ENCODE data around the gene PHF2. TPM values are rescaled to one million over a fixed set of nuclear protein-coding genes. Genes with fewer than 3 reads are reported as not detected.

The PHF2 gene
- total and polyA plus RNA-seq, 4 experiments from 2014 or later, result 0.48 to 41.2 (median 21.0) TPM

DNA sequence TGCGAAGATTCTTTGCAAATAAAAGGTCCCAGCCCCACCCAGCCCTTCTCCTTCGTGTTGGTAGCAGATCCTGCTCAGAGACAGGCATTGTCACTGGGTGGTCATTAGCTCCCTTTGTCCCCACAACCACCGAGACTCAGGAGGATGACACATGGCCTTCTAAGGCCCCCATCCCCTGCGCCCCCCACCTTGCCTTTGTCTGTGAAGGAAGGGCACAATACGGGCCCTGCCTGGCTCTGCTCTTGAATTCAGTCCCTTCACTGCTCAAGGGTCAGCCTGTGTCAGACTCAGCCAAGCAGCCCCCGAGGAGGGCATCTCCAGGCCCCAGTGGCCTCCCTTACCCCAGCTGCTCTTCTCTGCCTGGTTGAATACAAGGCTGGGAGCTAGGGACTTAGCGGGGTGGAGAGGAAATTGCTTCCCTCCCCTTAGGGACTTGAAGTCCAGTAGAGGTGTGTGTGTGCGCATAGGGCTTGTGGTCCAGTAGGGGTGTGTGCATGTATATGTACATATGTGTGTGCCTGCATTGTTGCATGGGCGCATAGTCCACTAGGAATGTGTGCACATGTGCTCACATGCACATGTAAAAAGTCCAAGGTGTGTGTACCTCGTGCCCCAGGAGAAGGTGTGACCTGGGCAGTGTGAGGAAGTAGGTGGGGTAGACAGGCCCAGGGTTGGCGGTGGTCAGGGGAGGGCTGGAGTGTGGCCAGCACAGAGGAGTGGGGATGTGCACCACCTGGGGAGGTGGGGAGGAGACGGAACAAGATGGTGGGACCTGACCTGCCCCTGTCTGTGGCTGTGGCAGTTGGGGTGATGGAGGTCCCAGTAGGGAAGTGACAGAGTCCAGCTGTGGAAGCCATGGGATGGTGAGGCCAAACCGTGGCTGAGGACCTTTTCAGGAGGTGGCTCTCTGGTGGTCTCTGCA is 59.1 kb downstream of the PHF2 start:
- no peak for DNase-seq
- POLR2A ChIA-PET (ENCODE audit: partially characterized antibody), result no interaction called here
- H3K4me1 ChIP-seq (ENCODE audit: insufficient read depth, low read length), result no peaks in the 10 kb centered on the region
- peak overlapping the region in 1 of 7 donors; percentile 64 for H3K27ac Mint-ChIP-seq
- CTCF ChIA-PET (ENCODE audit: partially characterized antibody), result no interaction called here
- H3K4me3 Mint-ChIP-seq, result no peak overlapping the region
- no peaks in the 10 kb centered on the region for H3K27me3 Mint-ChIP-seq
- H3K36me3 Mint-ChIP-seq, result peaks cover 56 to 78% of the 10 kb centered on the region in 2 donors
- H3K4me1 Mint-ChIP-seq, result peaks cover 0 to 8% (median 2%) of the 10 kb centered on the region in 4 donors
- no peak overlapping the region for H3K27ac ChIP-seq (ENCODE audit: low read depth, low read length)
- no peak overlapping the region for H3K4me3 ChIP-seq (ENCODE audit: low read length in 2 of 2)
- peaks cover 7 to 21% (median 11%) of the 10 kb centered on the region in 8 donors for H3K9me3 Mint-ChIP-seq
- H3K9me3 ChIP-seq (ENCODE audit: control insufficient read depth in 1 of 2, low read length in 2 of 2), result no peaks in the 10 kb centered on the region
- H3K36me3 ChIP-seq (ENCODE audit: insufficient read depth, low read length), result peaks cover 23% of the 10 kb centered on the region
- no peaks in the 10 kb centered on the region for H3K27me3 ChIP-seq (ENCODE audit: insufficient read depth, low read length)
- intact Hi-C loops (cut with micrococcal nuclease), result no loop called here

DNA sequence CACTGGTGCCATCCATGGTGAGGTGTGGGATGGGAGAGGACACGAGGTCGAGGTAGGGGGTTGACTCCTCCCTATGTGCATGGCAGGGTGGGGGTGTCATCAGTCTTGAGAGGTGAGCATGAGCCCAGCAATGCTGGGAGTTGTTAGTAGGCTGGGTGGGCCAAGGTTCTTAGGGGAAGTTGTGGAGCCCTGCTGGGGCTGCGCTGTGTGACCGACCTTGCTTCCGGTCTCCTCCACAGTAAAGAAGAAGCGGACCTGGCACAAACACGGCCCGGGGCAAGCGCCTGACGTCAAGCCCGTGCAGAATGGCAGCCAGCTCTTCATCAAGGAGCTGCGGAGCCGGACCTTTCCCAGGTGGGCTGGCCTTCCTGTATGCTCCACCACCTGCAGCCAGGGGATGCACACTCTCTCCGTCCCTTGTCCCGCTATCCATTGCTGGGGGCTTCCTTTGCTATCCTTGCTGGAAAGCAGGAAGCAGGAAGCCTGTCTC is 59.8 kb downstream of the PHF2 start:
- Mint-ChIP-seq H3K4me1 (peaks cover 0 to 8% (median 2%) of the 10 kb centered on the region in 4 donors), H3K9me3 (peaks cover 7 to 21% (median 11%) of the 10 kb centered on the region in 8 donors), H3K27ac (peak overlapping the region in 1 of 7 donors; percentile 63), H3K36me3 (peaks cover 58 to 78% of the 10 kb centered on the region in 2 donors), H3K4me3 (no peak overlapping the region), H3K27me3 (no peaks in the 10 kb centered on the region)
- peaks cover 23% of the 10 kb centered on the region for H3K36me3 ChIP-seq (ENCODE audit: insufficient read depth, low read length)
- H3K4me3 ChIP-seq (ENCODE audit: low read length in 2 of 2), result no peak overlapping the region
- ChIA-PET POLR2A (ENCODE audit: partially characterized antibody) (no interaction called here), CTCF (ENCODE audit: partially characterized antibody) (no interaction called here)
- DNase-seq, result no peak
- no peak overlapping the region for H3K27ac ChIP-seq (ENCODE audit: low read depth, low read length)
- intact Hi-C loops (cut with micrococcal nuclease), result no loop called here
- H3K4me1 ChIP-seq (ENCODE audit: insufficient read depth, low read length), result no peaks in the 10 kb centered on the region
- H3K9me3 ChIP-seq (ENCODE audit: control insufficient read depth in 1 of 2, low read length in 2 of 2), result no peaks in the 10 kb centered on the region
- H3K27me3 ChIP-seq (ENCODE audit: insufficient read depth, low read length), result no peaks in the 10 kb centered on the region

GRCh38 chr9:93636667-93637066 is 60.3 kb downstream of the PHF2 start:
- Histone ChIP-seq H3K36me3 (ENCODE audit: insufficient read depth, low read length) (peaks cover 23% of the 10 kb centered on the region), H3K4me1 (ENCODE audit: insufficient read depth, low read length) (no peaks in the 10 kb centered on the region), H3K4me3 (ENCODE audit: low read length in 2 of 2) (no peak overlapping the region), H3K27me3 (ENCODE audit: insufficient read depth, low read length) (no peaks in the 10 kb centered on the region), H3K9me3 (ENCODE audit: control insufficient read depth in 1 of 2, low read length in 2 of 2) (no peaks in the 10 kb centered on the region), H3K27ac (ENCODE audit: low read depth, low read length) (no peak overlapping the region)
- ChIA-PET POLR2A (ENCODE audit: partially characterized antibody) (no interaction called here), CTCF (ENCODE audit: partially characterized antibody) (no interaction called here)
- Mint-ChIP-seq H3K27me3 (no peaks in the 10 kb centered on the region), H3K9me3 (peaks cover 7 to 21% (median 11%) of the 10 kb centered on the region in 8 donors), H3K36me3 (peaks cover 57 to 78% of the 10 kb centered on the region in 2 donors), H3K27ac (peak overlapping the region in 1 of 7 donors; percentile 63), H3K4me1 (peaks cover 0 to 8% (median 2%) of the 10 kb centered on the region in 4 donors), H3K4me3 (no peak overlapping the region)
- DNase-seq, result no peak
- intact Hi-C loops (cut with micrococcal nuclease), result no loop called here

DNA sequence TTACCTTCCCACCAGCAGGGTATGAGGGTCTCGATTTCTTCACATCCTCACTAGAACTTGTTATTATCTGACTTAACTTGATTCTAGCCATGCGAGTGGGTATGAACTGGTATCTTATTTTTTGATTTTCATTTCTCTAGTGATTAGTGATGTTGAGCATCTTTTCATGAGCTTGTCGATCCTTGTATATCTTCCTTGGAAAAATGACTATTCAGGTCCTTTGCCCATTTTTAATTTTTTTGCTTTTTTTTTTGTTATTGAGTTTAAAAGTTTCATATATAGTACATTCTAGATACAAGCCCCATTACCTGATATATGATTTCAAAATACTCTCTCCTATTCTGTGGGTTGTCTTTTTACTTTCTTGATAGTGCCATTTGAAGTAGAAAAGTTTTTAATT is 61.5 kb downstream of the PHF2 start:
- Mint-ChIP-seq H3K27ac (no peak overlapping the region), H3K4me1 (peaks cover 0 to 8% (median 2%) of the 10 kb centered on the region in 4 donors), H3K9me3 (peaks cover 7 to 21% (median 11%) of the 10 kb centered on the region in 8 donors), H3K4me3 (no peak overlapping the region), H3K27me3 (no peaks in the 10 kb centered on the region), H3K36me3 (peaks cover 51 to 78% of the 10 kb centered on the region in 2 donors)
- no peaks in the 10 kb centered on the region for H3K4me1 ChIP-seq (ENCODE audit: insufficient read depth, low read length)
- no peak for DNase-seq
- POLR2A ChIA-PET (ENCODE audit: partially characterized antibody), result no interaction called here
- H3K27ac ChIP-seq (ENCODE audit: low read depth, low read length), result no peak overlapping the region
- peaks cover 23% of the 10 kb centered on the region for H3K36me3 ChIP-seq (ENCODE audit: insufficient read depth, low read length)
- no peaks in the 10 kb centered on the region for H3K9me3 ChIP-seq (ENCODE audit: control insufficient read depth in 1 of 2, low read length in 2 of 2)
- intact Hi-C loops (cut with micrococcal nuclease), result no loop called here
- H3K27me3 ChIP-seq (ENCODE audit: insufficient read depth, low read length), result no peaks in the 10 kb centered on the region
- no peak overlapping the region for H3K4me3 ChIP-seq (ENCODE audit: low read length in 2 of 2)
- CTCF ChIA-PET (ENCODE audit: partially characterized antibody), result no interaction called here

- H3K4me1 ChIP-seq (ENCODE audit: insufficient read depth, low read length), result no peaks in the 10 kb centered on the region
- no peaks in the 10 kb centered on the region for H3K27me3 Mint-ChIP-seq
- no peak overlapping the region for H3K27ac Mint-ChIP-seq
- H3K27me3 ChIP-seq (ENCODE audit: insufficient read depth, low read length), result no peaks in the 10 kb centered on the region
- DNase-seq, result no peak
- ChIA-PET POLR2A (ENCODE audit: partially characterized antibody) (no interaction called here), CTCF (ENCODE audit: partially characterized antibody) (no interaction called here)
- peaks cover 13% of the 10 kb centered on the region for H3K36me3 ChIP-seq (ENCODE audit: insufficient read depth, low read length)
- H3K27ac ChIP-seq (ENCODE audit: low read depth, low read length), result no peak overlapping the region
- no peaks in the 10 kb centered on the region for H3K9me3 ChIP-seq (ENCODE audit: control insufficient read depth in 1 of 2, low read length in 2 of 2)
- H3K4me3 Mint-ChIP-seq, result no peak overlapping the region
- H3K4me3 ChIP-seq (ENCODE audit: low read length in 2 of 2), result no peak overlapping the region
- peaks cover 0 to 8% (median 2%) of the 10 kb centered on the region in 4 donors for H3K4me1 Mint-ChIP-seq
- intact Hi-C loops (cut with micrococcal nuclease), result no loop called here
- H3K9me3 Mint-ChIP-seq, result peaks cover 7 to 21% (median 11%) of the 10 kb centered on the region in 8 donors
- peaks cover 64 to 83% of the 10 kb centered on the region in 2 donors for H3K36me3 Mint-ChIP-seq
Observed at GRCh38 chr9:93640027-93640426, 63.6 kb downstream of the PHF2 start.

DNA sequence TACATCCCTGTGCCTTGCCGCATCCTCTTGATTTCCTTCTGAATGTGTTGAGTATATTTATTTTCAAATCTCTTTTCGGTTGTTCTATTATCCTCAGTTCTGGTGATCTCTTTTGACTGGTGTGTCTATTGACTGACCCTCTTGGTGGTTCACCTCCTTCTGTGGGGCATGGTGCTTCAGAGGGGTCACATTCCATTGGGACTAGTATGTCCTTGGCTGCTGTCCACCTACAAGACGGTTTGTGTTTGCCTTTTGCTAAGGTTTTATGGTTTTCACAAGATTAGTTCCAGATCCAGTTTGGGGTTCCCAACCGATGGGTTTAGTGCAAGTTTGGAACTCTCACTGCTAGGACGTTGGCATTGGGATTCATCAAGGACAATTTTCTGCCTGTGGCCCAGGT is 66.6 kb downstream of the PHF2 start:
- Histone ChIP-seq H3K4me3 (ENCODE audit: low read length in 2 of 2) (no peak overlapping the region), H3K27me3 (ENCODE audit: insufficient read depth, low read length) (no peaks in the 10 kb centered on the region), H3K9me3 (ENCODE audit: control insufficient read depth in 1 of 2, low read length in 2 of 2) (no peaks in the 10 kb centered on the region), H3K4me1 (ENCODE audit: insufficient read depth, low read length) (no peaks in the 10 kb centered on the region), H3K27ac (ENCODE audit: low read depth, low read length) (no peak overlapping the region), H3K36me3 (ENCODE audit: insufficient read depth, low read length) (peaks cover under 1% of the 10 kb centered on the region)
- ChIA-PET CTCF (ENCODE audit: partially characterized antibody) (no interaction called here), POLR2A (ENCODE audit: partially characterized antibody) (no interaction called here)
- Mint-ChIP-seq H3K27ac (no peak overlapping the region), H3K9me3 (peaks cover 0 to 6% (median 2%) of the 10 kb centered on the region in 8 donors), H3K27me3 (no peaks in the 10 kb centered on the region), H3K36me3 (peaks cover 36 to 72% of the 10 kb centered on the region in 2 donors), H3K4me3 (peak overlapping the region in 1 of 8 donors; percentile 4), H3K4me1 (peaks cover 0 to 4% (median 0%) of the 10 kb centered on the region in 4 donors)
- no peak for DNase-seq
- intact Hi-C loops (cut with micrococcal nuclease), result no loop called here

- CTCF ChIA-PET (ENCODE audit: partially characterized antibody), result no interaction called here
- peak overlapping the region in 2 of 7 donors; percentile 42 to 80 for H3K27ac Mint-ChIP-seq
- H3K36me3 Mint-ChIP-seq, result peaks cover 34 to 65% of the 10 kb centered on the region in 2 donors
- intact Hi-C loops (cut with micrococcal nuclease), result no loop called here
- no peak overlapping the region for H3K4me3 ChIP-seq (ENCODE audit: low read length in 2 of 2)
- H3K36me3 ChIP-seq (ENCODE audit: insufficient read depth, low read length), result peaks cover 6% of the 10 kb centered on the region
- POLR2A ChIA-PET (ENCODE audit: partially characterized antibody), result interaction anchor here (0.5 kb wide), 1 partner anchor 1842 kb away, joined by 4 read pairs; no protein-coding TSS in a partner anchor
- no peak overlapping the region for H3K27ac ChIP-seq (ENCODE audit: low read depth, low read length)
- H3K27me3 Mint-ChIP-seq, result no peaks in the 10 kb centered on the region
- no peaks in the 10 kb centered on the region for H3K9me3 ChIP-seq (ENCODE audit: control insufficient read depth in 1 of 2, low read length in 2 of 2)
- no peak overlapping the region for H3K4me3 Mint-ChIP-seq
- H3K4me1 Mint-ChIP-seq, result peaks cover 0 to 4% (median 0%) of the 10 kb centered on the region in 4 donors
- H3K4me1 ChIP-seq (ENCODE audit: insufficient read depth, low read length), result no peaks in the 10 kb centered on the region
- no peaks in the 10 kb centered on the region for H3K27me3 ChIP-seq (ENCODE audit: insufficient read depth, low read length)
- H3K9me3 Mint-ChIP-seq, result no peaks in the 10 kb centered on the region
- DNase-seq, result no peak
Observed at GRCh38 chr9:93644397-93645088, 68.2 kb downstream of the PHF2 start.

All from CD4-positive, alpha-beta memory T cell (primary cell).